Stimulated activated CD8-positive, alpha-beta memory T cell treated with anti-CD3 and anti-CD28 coated beads, Interleukin-2, amount 100 ng/mL, for 1 hour (primary cell): ENCODE results near the gene LAMA2.

Source experiments
- DNase-seq, 2 donors: peaks; one replicate each; pipeline ENCODE4 v3.0.0-alpha.2; 2020; ENCODE audit warnings: low read depth in 2 of 2

LAMA2 gene

DNA sequence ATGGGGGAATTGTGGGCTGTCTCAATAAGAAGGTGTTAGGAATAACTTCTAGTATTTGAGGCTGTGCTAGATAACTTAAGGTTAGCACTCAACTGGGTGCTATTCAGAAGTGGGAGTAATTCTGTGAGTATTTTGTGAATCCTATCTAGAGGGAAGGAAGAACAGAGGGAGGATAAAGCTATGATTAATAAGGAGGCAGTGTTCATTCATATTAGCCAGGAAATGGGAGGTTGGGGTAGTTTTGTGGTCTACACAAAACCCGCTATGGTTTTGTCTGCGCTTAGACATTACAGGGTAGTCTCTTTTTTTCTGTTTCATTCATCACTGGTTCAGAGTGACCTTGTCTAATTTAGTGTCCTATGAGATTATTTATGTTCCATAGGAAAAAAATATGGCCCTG, 486.0 kb downstream of the LAMA2 start:
- no peak for DNase-seq

DNA sequence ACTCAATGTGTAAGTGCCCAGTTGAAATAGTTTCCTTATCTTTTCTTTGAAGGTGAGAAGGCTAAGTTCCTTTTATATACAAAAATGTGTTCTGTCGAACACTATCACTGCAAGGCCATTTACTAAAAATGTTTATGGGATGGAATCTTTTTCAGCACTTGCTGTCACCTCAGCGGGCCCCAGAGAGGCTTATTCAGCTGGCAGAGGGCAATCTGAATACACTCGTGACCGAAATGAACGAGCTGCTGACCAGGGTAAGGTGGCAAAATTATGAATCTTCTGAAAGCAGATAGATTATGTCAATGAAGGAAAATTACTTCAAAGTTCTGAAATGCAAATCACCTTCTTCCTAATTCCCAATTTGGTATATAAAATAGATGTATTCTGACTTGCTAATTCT, 486.8 kb downstream of the LAMA2 start:
- no peak for DNase-seq

DNA sequence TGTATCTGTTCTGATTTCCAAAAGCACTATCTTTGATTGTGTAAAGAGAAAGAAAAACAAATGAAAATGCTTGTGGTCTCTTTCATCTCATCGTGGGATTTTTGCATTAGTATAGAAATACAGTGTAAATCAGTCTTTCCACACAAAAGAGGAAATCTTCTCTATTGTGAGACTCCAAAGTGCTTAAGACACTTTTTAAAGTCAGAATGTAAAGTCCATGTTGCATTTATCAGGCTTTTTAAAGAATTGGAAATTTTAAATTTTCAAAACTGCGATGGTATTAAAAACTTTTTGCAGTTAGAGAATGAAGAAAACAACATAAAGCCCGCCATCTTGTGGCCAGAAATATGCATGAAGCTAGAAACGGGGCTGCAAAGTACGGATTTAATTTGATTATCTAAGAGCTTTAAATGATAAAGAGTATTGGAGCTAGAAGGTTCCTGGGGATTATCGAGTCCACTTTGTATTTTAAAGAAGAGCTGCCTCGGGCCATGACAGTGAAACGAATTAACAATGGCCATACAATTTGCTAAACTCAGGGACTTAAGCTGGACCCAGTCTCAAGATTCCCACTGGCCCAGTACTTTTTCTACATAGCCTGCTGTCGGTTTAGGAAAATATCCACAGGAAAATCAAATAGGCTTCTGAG, 487.5 kb downstream of the LAMA2 start:
- DNase-seq = no peak

DNA sequence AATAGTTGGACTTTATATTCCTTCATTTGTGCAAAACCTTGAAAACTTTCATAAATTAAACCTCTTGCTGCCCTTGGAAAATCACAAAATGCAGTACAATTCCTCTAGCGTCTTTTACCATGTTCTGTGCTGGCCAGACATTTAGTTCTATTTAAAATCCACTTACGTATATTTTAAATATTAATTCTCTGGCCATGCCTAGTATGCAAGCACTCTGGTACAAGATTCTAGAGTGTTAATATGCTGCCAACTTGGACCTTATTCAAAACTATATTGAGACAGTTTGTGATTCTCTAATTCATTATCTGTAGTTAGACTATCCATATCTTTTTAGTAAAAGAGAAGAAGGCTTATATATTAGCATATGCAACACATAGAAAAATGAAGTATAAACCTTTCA, 498.9 kb downstream of the LAMA2 start:
- DNase-seq = no peak

DNA sequence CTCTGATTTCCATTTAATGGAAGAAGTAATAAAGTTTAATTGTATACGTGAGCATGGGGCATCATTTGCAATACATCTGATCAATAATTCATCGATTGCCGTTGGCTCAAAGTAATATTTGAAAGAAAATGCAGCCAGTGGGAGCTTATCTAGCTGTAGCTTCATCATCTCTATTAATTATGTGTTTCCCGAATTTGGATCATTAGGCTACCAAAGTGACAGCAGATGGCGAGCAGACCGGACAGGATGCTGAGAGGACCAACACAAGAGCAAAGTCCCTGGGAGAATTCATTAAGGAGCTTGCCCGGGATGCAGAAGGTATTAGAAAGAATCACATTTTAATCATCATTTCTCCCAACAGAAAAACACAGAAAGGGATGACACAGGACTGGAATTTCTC, 500.0 kb downstream of the LAMA2 start:
- DNase-seq = no peak

DNA sequence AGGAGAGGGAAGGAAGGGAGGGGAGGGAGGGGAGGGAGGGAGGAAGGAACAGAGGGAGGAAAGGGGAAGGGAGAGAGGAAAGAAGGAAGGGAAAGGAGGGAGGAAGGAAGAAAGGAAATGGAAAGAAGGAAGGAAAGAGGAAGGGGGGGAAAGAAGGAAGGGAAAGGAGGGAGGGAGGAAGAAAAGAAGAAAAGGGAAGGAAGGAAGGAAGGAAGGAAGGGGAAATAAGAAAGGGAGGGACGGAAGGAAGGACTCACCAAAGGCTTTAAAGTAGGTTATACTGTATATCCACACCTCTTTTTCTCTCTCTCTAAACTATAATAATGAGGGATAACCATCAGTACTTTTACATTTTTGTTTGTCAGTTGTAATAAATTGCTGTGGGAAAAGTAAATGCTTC, 502.2 kb downstream of the LAMA2 start:
- no peak for DNase-seq

DNA sequence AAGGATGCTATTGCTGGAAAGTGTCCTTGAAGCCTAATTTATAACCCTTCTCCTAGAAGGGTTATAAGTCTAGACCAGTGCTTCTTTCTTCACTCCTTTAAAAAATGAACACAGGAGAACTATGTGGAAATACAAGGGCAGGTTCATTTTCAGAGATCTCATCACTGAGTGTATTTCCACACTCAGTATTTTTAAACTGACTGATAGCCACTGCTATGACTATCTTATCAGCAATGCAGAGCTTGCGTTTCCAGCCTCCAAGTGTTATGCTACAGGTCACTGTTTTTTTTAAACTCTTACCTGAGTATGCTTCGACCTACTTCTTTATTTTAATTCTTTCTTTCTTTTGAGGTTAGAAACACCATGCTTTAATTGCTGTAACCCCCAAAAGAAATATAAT, 508.0 kb downstream of the LAMA2 start:
- no peak for DNase-seq

DNA sequence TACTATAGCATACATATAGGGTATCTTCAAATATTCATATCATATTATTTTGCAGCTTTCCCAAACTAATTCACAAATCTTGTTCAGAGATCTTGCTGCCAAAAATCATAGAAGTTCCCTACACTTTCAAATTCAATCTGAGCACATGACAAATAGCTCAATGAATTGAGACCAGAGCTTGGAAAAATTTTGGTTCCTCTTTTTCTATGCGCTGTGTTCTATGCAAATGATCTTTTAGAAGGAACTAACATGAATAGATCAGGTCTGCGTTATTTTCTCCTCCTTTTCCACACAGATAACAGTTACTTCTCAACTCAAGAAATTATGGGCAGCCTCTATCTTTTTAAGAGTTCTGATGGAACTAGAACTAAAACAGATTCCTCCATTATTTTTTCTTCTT, 510.7 kb downstream of the LAMA2 start:
- no peak for DNase-seq

DNA sequence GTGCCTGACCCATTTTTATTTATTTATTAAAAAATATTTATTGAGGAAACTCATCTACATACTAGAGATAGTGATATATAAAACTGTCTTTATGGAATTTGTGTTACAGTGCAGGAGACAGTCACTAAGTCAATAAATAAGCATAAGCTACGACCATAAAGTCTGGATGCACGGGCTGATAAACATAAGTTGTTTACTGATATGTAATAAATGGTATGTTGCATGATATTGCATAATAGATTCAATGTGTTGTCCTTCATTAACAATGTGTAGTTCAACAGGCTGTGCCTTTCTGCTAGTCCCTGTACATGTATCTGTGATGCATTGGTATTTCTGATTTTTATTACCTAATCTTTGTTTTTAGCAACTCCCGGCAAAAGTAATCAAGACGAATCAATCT, 515.8 kb downstream of the LAMA2 start:
- DNase-seq = no peak

DNA sequence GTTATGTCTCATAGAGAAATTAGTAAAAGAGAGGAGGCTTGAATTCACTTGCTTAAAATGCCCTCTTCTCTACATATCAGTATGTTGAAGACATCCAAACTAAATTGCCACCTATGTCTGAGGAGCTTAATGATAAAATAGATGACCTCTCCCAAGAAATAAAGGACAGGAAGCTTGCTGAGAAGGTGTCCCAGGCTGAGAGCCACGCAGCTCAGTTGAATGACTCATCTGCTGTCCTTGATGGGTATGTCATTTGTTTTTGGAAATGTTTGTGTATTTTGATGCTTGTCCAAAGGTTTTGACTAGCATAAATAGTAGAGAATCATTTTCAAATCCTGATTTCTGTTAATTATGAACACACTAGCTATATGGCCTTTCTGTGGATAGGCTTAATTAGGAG, 519.3 kb downstream of the LAMA2 start:
- DNase-seq = no peak

DNA sequence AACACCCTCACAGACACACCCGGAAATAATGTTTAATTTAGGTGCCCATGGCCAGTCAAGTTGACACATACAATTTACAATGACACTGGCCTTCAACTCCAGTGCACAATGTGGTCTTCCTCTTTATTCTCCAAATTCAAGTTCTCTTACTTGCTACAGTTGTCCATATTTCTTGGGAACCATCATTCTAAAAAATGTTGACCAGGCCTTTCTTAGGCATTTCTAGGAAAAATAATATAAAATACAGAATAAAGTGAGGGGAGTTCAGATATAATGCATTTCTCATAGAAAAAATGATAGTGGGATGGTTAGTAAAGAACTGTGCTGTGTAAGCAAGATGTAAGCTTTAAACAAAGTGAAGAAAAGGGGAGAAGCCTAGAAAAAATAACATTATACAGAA, 528.2 kb downstream of the LAMA2 start:
- DNase-seq = no peak

DNA sequence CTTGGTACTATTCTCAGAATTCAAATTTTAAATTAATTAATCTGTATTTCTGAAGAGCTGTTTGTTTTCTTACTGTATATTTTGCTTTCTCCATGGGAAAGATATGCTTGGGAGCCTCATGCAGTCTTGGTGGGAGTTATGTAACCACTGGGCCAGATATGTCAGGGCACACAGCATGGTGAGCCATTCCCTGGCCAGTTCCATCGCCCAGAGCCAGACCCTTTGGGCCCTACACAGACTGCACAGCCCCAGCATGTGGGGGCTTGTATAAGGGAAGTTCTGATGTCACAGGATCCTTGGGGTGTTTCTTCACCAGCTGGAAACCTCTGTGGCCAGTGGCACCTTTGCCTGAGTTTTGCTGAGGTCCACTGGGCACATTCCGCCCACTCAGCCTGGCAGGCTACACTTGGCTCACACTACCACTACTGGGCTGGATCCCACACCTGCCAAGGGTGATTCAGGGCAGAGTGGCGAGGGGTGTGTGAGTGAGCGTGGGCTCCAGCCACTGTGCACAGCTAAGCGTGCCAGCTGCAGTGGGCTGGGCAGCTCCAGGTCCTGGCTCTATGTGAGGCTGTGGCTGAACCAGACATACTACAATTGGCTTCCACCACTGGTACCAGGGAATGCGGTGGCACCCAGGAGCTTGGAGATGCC, 533.5 kb downstream of the LAMA2 start:
- no peak for DNase-seq

DNA sequence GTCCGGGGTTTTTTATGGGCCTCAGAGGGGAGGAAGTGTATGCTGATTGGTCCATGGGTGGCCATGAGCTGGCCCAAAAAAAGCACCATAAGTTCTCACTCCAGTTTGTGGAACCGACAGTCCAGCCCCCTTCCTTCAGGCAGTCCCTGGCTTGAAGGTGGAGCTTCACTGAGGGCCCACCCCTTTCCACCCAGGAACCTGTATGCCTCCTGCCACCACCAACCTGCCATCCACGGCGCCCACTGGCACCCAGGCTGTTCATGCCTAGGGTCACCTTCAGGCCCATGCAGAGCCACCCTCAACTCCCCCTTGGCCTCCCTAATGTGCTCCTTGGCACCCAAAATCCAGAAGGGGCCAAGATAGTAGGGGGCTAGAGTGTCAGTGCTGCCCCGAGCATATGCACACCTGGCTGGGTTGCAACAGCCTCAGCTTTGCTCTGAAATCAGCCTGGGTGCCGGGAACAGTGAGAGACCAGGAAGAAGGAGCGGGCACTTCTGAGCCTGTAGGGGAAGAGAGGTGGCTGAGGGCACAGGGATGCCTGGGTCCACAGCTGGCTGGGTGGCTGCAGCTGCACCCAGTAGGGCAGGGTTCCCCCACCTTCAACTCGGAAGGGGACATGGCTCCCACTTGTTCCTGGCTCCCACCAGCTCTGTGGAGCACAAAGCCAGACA, 534.6 kb downstream of the LAMA2 start:
- DNase-seq = no peak

DNA sequence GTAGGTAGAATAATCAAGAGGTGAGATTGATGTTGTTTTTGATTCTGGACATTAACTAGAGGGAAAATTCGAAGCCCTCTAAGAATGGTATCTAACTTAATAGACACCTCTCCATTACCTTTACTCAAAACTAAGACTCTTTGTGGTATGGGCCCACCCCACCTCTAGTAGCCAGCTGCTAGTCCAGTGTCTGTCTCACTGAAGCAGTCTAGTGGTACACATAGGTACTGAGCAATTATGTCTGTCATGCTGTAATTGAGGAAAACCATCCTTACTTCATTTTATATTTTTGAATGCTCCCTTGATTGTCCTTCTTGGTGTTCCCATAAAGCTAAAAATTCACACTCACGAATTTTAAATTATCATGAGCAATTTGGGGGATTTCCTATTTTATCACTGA, 536.4 kb downstream of the LAMA2 start:
- DNase-seq = no peak

DNA sequence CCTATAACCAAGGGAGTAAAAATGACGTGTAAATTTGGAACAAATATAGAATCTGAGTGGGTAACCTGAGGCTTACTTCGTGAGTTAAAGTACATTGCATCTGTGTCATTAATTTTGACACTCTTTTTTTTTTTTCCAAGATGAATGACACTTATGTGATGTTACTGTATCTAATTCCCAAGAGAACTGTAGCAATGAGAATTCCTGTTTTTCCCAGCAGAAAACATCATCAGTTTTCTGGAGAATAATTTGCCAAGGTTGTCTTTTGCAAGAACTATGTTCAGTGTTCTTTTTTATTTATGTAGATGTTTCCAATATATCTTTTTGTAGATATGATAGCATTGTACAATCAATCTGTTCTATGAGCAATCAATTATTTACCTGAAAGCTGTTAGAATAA, 543.4 kb downstream of the LAMA2 start:
- DNase-seq = no peak

DNA sequence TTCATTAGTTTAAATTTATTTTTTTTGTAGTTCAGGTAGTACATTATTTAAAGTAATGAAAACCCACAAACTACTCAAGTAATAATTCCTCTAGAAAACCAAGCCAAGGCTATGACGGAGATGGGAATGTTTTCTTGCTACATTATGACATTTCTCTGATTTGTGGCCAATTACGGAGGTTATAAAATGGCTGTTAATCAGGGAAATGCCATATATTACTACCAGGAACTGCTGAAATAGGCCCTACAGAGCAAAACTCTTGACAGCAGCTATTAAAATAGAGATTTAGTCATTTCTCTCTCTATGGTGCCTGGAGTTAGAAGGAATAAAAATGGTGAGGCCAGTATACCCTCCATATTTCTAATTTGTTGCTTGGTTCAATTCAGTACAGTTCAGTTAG, 547.0 kb downstream of the LAMA2 start:
- DNase-seq = no peak

DNA sequence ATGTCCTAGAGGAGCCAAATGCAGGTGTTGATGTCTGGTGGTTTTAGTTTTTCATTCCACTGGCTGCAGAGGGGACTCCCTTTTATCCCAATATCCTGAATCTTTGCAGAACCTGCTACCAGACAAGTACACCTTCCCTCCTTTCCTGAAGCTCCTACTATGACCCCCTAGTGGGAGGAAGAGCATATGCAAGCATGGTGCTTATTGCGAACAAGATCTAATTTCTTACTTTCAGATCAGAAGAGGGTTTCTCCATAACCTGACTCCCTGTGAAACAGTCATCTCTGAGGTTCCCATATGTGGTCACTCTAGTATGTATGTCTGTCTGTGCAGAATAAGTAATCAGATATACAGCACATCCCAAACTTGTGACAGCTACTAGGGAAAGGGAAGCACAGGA, 549.8 kb downstream of the LAMA2 start:
- no peak for DNase-seq

DNA sequence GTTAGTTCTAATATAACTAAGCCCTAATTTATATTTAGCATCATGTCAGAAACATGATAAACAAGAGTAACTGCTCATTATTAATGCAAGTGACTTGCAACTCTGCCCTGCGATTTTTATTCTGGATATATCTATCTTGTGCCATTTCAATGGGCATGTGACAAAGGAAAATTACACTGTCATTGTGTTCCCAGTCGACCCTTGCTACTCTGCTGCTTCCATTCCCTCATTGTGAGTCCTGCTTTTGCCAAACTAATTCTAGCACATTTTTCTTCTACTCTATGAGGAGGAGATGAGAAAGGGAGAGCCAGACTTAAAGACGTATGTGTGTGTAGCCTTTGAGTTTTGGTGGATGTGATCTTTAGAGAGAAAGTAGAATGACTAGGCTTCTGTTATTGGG, 551.2 kb downstream of the LAMA2 start:
- no peak for DNase-seq

DNA sequence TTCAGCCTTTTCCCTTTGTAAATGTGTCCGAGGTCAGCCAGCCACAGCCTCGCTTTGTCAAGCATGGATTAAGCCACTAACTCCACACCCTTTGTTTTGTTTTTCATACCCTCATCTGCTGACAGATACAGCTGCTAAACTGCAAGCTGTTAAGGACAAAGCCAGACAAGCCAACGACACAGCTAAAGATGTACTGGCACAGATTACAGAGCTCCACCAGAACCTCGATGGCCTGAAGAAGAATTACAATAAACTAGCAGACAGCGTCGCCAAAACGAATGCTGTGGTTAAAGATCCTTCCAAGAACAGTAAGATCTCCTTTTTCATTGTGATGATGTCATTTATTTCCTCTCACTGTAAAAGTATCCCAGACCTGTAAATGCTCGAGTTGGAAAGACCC, 557.8 kb downstream of the LAMA2 start:
- no peak for DNase-seq

DNA sequence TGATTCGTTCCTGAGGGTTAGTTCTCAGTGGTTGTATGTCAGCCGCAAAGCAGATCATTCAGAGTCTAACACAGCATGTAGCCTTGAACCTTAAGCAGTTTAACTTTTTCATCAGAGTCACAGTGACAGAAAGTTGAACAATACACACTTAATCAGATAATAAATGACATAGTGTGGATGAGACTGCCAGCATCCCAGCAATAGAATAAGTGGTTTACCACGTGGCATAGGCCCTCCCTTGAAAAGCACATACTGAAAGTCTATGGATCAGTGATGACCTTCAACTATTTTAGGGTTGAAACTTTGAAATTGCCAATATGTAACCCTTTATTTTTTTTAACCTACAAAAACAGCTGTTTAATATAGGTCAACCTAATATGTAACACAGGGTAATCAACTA, 561.7 kb downstream of the LAMA2 start:
- DNase-seq = no peak

DNA sequence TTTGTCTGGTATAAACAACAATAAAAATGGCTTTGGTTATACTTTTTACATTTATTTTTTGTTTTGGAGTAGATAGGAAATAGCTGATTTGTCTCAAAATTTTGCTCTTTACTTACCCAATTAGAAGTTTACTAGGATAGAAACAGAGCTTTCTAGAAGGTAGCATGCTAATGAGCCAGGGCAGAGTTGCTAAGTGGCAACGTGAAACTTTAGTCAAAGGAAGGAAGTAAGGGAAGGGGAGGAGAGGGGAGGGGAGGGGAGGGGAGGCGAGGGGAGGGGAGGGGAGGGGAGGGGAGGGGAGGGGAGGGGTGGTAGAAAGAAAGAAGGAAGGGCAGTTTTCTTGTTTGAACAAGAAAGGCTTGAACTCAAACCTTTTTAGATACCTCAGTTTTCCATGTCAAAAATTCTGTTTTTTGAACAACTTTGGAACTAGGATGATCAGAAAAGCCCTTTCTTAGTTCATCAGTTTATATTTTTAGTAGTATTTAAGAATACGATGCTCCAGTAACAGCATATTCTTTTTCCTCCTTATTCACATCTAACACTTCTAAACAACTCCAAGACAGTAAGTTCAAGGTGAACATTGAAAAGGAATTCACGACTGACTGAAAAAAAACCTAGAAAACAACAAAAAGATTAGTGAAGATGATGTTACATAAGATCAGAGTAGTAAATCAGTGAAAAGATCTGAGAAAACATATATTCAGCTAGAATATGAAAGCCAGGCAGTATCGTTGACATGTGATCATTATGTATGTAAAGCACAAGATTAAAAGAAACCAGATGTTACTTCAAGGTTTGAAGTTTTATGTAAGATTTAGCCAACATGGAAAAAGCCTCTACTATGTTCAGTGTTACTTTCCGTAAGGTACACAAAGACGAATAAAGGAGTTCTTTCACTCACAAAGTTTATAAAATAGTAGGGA, 563.6 kb downstream of the LAMA2 start:
- no peak for DNase-seq

DNA sequence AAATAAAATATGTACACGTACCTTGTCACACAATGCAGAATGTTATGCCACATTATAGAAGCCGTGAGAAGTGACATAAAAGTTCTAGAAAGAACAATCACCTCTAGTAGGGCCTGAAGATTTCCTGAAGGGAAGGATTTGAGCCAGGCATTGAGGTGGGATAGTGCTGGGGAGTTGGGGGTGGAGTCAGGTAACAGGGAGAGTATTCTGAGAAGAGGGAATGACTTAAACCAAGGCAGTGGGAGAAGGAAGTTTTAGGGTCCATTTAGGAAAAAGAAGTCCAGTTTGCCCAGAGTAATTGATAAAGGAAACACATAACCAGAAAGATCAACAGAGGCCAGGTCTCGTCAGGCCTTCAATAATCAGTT, 564.2 kb downstream of the LAMA2 start:
- no peak for DNase-seq

DNA sequence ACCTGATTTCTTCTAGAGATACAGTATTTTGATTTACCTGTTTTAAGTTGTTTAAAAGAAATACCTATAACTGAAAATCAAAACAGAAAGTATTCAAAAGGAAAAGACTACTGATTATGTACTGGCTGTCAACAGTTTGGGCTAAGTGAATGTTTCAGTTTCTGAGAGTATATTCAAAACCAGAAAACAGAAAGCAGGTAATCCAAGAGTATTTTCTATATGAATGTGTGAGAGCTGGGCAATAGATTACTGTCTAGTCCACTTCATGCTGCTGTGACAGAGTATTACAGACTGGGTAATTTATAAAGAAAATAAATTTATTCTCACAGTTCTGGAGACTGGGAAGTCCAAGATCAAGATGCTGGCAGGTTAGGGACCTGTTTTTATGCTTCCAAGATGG, 566.0 kb downstream of the LAMA2 start:
- no peak for DNase-seq
